ENCODE results near the gene SLC51A. TPM values are rescaled to one million over a fixed set of nuclear protein-coding genes. Genes with fewer than 3 reads are reported as not detected.

Gene SLC51A
- total and polyA plus RNA-seq, 2 donors (not counting 1 experiment from before 2014, with no cell fraction given): not detected

DNA sequence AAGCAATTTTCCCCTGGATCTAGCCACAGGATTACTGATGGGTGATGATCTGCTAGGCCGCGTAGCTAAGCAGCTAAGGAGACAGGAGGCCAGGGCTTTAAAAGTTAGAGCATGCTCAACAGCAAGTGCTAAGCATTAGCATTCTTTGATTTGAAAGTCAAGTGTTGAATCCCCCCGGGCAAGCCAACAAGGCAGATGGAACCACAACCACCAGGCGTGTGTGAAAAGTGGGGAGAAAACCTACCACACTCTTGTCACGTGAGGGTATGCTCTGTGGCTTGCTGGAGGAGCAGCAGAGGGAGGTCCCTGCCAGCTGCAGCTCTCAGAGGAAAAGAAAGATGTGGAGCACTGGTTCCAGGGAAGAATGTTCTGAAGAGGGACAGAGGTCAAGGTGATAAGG lies 20.9 kb downstream of the SLC51A start:
- Histone ChIP-seq H3K4me3 (ENCODE audit: control extremely low read depth in 1 of 5, extremely low read depth in 1 of 5, insufficient read depth in 1 of 5, low read depth in 2 of 5, low read length in 4 of 5) (no peak overlapping the region), H3K9ac (ENCODE audit: low read length) (no peak overlapping the region), H2AFZ (ENCODE audit: insufficient read depth, low read depth, low read length, poor library complexity, severe bottlenecking) (no peak overlapping the region), H3K36me3 (replicated peaks in 1 of 2; ENCODE audit: control extremely low read depth in 1 of 2, control insufficient read depth in 1 of 2, extremely low read depth in 1 of 2, insufficient read depth in 2 of 2, low read length in 1 of 2) (peaks cover 0 to 42% of the 10 kb centered on the region in 2 experiments), H3K4me1 (ENCODE audit: control insufficient read depth in 2 of 2, insufficient read depth in 2 of 2, low read length in 2 of 2) (peaks cover 0 to 4% of the 10 kb centered on the region in 2 donors), H3K79me2 (ENCODE audit: control insufficient read depth, insufficient read depth, low read length) (no peaks in the 10 kb centered on the region), H4K20me1 (ENCODE audit: control insufficient read depth, insufficient read depth, low read length, poor library complexity, severe bottlenecking) (no peaks in the 10 kb centered on the region), H3K9me3 (ENCODE audit: control extremely low read depth in 1 of 3, control insufficient read depth in 2 of 3, insufficient read depth in 1 of 3, low read length in 2 of 3) (no peaks in the 10 kb centered on the region), H3K4me2 (replicated peaks; ENCODE audit: low read depth, low read length, poor library complexity, severe bottlenecking) (no peak overlapping the region), H3K27me3 (replicated peaks in 1 of 4; ENCODE audit: control extremely low read depth in 1 of 4, control insufficient read depth in 3 of 4, insufficient read depth in 4 of 4, low read length in 3 of 4) (no peaks in the 10 kb centered on the region), H3K27ac (ENCODE audit: low read length in 2 of 2) (no peak overlapping the region)
- H3K9me3 Mint-ChIP-seq (ENCODE audit: insufficient read depth): no peaks in the 10 kb centered on the region
- POLR2A ChIA-PET: no interaction called here
- CTCF ChIA-PET: no interaction called here
- 88% methylated on average over 2 of the region's 5 CpGs for WGBS (ENCODE audit: insufficient coverage)
- no peak overlapping the region for H3K27ac Mint-ChIP-seq
- intact Hi-C loops (cut with micrococcal nuclease): no loop called here
- no peaks in the 10 kb centered on the region for H3K27me3 Mint-ChIP-seq
- H3K4me3 Mint-ChIP-seq: no peak overlapping the region
- DNase-seq (no peak), ATAC-seq (ENCODE audit: low read depth) (no peak)
- H3K4me1 Mint-ChIP-seq: peaks cover 9% of the 10 kb centered on the region
- TF ChIP-seq, protein P1, sequence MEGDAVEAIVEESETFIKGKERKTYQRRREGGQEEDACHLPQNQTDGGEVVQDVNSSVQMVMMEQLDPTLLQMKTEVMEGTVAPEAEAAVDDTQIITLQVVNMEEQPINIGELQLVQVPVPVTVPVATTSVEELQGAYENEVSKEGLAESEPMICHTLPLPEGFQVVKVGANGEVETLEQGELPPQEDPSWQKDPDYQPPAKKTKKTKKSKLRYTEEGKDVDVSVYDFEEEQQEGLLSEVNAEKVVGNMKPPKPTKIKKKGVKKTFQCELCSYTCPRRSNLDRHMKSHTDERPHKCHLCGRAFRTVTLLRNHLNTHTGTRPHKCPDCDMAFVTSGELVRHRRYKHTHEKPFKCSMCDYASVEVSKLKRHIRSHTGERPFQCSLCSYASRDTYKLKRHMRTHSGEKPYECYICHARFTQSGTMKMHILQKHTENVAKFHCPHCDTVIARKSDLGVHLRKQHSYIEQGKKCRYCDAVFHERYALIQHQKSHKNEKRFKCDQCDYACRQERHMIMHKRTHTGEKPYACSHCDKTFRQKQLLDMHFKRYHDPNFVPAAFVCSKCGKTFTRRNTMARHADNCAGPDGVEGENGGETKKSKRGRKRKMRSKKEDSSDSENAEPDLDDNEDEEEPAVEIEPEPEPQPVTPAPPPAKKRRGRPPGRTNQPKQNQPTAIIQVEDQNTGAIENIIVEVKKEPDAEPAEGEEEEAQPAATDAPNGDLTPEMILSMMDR (IDR thresholded peaks at IDR 0.05): no peak
- TF ChIP-seq EZH2 (IDR thresholded peaks at IDR 0.05; ENCODE audit: borderline replicate concordance, insufficient read depth, low read depth, low read length, poor library complexity, severe bottlenecking): no peak

DNA sequence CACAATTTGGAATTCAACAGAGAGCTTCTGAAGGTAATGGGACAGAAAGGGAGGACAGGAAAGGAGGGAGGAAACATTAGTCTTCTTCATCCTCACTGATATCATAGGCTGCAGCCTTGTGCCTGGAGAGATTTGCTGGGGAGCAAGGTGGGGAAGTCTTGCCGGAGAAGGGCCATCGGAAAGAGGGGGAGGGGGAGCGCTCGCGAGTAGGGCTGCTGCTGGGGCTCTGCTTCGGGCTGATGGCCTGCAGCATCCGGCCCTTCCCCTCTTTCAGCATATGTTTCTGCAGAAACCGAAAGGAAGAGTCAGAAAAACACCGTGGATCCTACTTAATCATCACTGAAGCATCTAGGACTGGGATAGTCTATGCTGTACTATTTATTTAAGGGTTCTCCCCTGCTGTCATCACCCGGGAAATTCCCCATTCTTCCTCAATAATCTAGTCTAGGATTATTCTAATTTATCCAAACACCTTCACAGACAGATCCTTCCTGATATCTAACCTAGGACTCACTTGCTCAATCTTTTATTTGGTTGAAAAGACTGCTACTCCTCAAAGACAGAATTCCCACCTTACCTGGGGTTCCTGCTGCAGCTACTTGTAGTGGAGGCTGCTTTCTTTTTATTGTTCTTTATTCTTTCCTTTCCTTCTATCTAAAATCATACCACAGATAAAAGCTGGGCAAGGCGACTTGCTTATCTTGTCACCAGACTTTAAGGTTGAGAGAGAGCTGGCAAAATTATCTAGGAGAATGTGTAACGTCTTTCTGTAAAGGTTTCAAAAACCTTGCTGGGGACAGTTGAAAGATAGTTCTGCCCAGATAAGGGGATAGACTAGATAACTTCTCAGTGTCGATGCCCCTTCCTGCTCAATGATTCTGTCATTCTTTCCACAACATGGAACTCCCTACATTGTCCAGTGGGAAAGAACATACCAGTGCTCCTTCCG lies 22.6 kb downstream of the SLC51A start:
- no peaks in the 10 kb centered on the region for H3K27me3 Mint-ChIP-seq
- no peaks in the 10 kb centered on the region for H3K9me3 Mint-ChIP-seq (ENCODE audit: insufficient read depth)
- ChIA-PET POLR2A (no interaction called here), CTCF (no interaction called here)
- no peak overlapping the region for H3K4me3 Mint-ChIP-seq
- no peaks in the 10 kb centered on the region for H3K79me2 ChIP-seq (ENCODE audit: control insufficient read depth, insufficient read depth, low read length)
- H3K4me2 ChIP-seq (replicated peaks; ENCODE audit: low read depth, low read length, poor library complexity, severe bottlenecking): no peak overlapping the region
- H2AFZ ChIP-seq (ENCODE audit: insufficient read depth, low read depth, low read length, poor library complexity, severe bottlenecking): no peak overlapping the region
- no peak overlapping the region for H3K9ac ChIP-seq (ENCODE audit: low read length)
- 100% methylated on average over 4 of the region's 14 CpGs for WGBS (ENCODE audit: insufficient coverage)
- H3K27me3 ChIP-seq (replicated peaks in 1 of 4; ENCODE audit: control extremely low read depth in 1 of 4, control insufficient read depth in 3 of 4, insufficient read depth in 4 of 4, low read length in 3 of 4): no peaks in the 10 kb centered on the region
- H3K27ac Mint-ChIP-seq: no peak overlapping the region
- no peaks in the 10 kb centered on the region for H3K9me3 ChIP-seq (ENCODE audit: control extremely low read depth in 1 of 3, control insufficient read depth in 2 of 3, insufficient read depth in 1 of 3, low read length in 2 of 3)
- H3K27ac ChIP-seq (ENCODE audit: low read length in 2 of 2): no peak overlapping the region
- no peaks in the 10 kb centered on the region for H4K20me1 ChIP-seq (ENCODE audit: control insufficient read depth, insufficient read depth, low read length, poor library complexity, severe bottlenecking)
- no peaks in the 10 kb centered on the region for H3K4me1 Mint-ChIP-seq
- intact Hi-C loops (cut with micrococcal nuclease): no loop called here
- H3K4me3 ChIP-seq (ENCODE audit: control extremely low read depth in 1 of 5, extremely low read depth in 1 of 5, insufficient read depth in 1 of 5, low read depth in 2 of 5, low read length in 4 of 5): no peak overlapping the region
- peaks cover 0 to 48% of the 10 kb centered on the region in 2 experiments for H3K36me3 ChIP-seq (replicated peaks in 1 of 2; ENCODE audit: control extremely low read depth in 1 of 2, control insufficient read depth in 1 of 2, extremely low read depth in 1 of 2, insufficient read depth in 2 of 2, low read length in 1 of 2)
- DNase-seq: no peak
- ATAC-seq (ENCODE audit: low read depth): no peak
- TF ChIP-seq, protein P1 (IDR thresholded peaks at IDR 0.05): no peak
- no peak for TF ChIP-seq EZH2 (IDR thresholded peaks at IDR 0.05; ENCODE audit: borderline replicate concordance, insufficient read depth, low read depth, low read length, poor library complexity, severe bottlenecking)
- no peaks in the 10 kb centered on the region for H3K4me1 ChIP-seq (ENCODE audit: control insufficient read depth in 2 of 2, insufficient read depth in 2 of 2, low read length in 2 of 2)

Measured in B cell (primary cell).